Measurements from ENCODE around the gene IFNAR2.

Gene IFNAR2

GRCh38 chr21:33229784-33230544 lies at the start of gene IFNAR2:
Gene IFNAR2 (plus strand): TSS chr21:33229938. CDS start chr21:33241923, 11,985 bp downstream.
- DNase-seq (ENCODE audit: extremely low spot score): peak; percentile 97
- ChIA-PET CTCF (no interaction called here), POLR2A (interaction anchor here (1.5 to 2.5 kb wide), 2 partner anchors 95 to 250 kb away, joined by 3 to 13 read pairs; partner anchors contain the start of genes IFNAR1 and TMEM50B)
- TF ChIP-seq HDGF (IDR thresholded peaks at IDR 0.05; ENCODE audit: borderline replicate concordance) (no peak), L3MBTL2 (conservative IDR thresholded peaks at IDR 0.05) (peak; percentile 60)

GRCh38 chr21:33185852-33186251 lies 43.9 kb upstream of the IFNAR2 start:
- no peak for TF ChIP-seq FOXA1 (IDR thresholded peaks at IDR 0.05)
- no peak for TF ChIP-seq PKNOX1 (IDR thresholded peaks at IDR 0.05)
- no peak for TF ChIP-seq LEF1 (IDR thresholded peaks at IDR 0.05; ENCODE audit: borderline replicate concordance)
- no peak for TF ChIP-seq ZNF384 (IDR thresholded peaks at IDR 0.05)
- TF ChIP-seq NFRKB (IDR thresholded peaks at IDR 0.05): no peak
- no peak for TF ChIP-seq CTBP1 (IDR thresholded peaks at IDR 0.05; ENCODE audit: borderline replicate concordance)
- TF ChIP-seq FOXM1 (IDR thresholded peaks at IDR 0.05; ENCODE audit: borderline replicate concordance): no peak
- TF ChIP-seq HDGF (IDR thresholded peaks at IDR 0.05; ENCODE audit: borderline replicate concordance): no peak
- TF ChIP-seq SP1 (IDR thresholded peaks at IDR 0.05): no peak
- TF ChIP-seq ELF4 (IDR thresholded peaks at IDR 0.05): no peak
- TF ChIP-seq SUZ12 (IDR thresholded peaks at IDR 0.05): no peak
- TF ChIP-seq BHLHE40 (IDR thresholded peaks at IDR 0.05; ENCODE audit: borderline replicate concordance): no peak
- no peak for TF ChIP-seq TARDBP (IDR thresholded peaks at IDR 0.05)
- TF ChIP-seq ARNT (IDR thresholded peaks at IDR 0.05): no peak
- TF ChIP-seq FOXK2 (IDR thresholded peaks at IDR 0.05): no peak
- no peak for TF ChIP-seq L3MBTL2 (conservative IDR thresholded peaks at IDR 0.05)
- no peak for DNase-seq (ENCODE audit: extremely low spot score)
- ChIA-PET POLR2A (no interaction called here), CTCF (no interaction called here)

- no peak for DNase-seq (ENCODE audit: extremely low spot score)
- ChIA-PET POLR2A (no interaction called here), CTCF (interaction anchor here (0.7 to 0.9 kb wide), 2 partner anchors 10 to 19 kb away, joined by 3 read pairs; no protein-coding TSS in a partner anchor)
- TF ChIP-seq FOXM1 (IDR thresholded peaks at IDR 0.05; ENCODE audit: borderline replicate concordance): no peak
- TF ChIP-seq ZNF384 (IDR thresholded peaks at IDR 0.05): no peak
- no peak for TF ChIP-seq LEF1 (IDR thresholded peaks at IDR 0.05; ENCODE audit: borderline replicate concordance)
- no peak for TF ChIP-seq CTBP1 (IDR thresholded peaks at IDR 0.05; ENCODE audit: borderline replicate concordance)
These were observed 42.5 kb upstream of the IFNAR2 start for GRCh38 chr21:33187276-33187675.

- POLR2A ChIA-PET: interaction anchor here (0.7 kb wide), 1 partner anchor 164 kb away, joined by 3 read pairs; the partner anchor contains the start of gene OLIG2
- CTCF ChIA-PET: interaction anchor here (1.5 kb wide), 1 partner anchor 277 kb away, joined by 3 read pairs; no protein-coding TSS in a partner anchor
- TF ChIP-seq NFRKB (IDR thresholded peaks at IDR 0.05) (no peak), ELF4 (IDR thresholded peaks at IDR 0.05) (no peak), FOXM1 (IDR thresholded peaks at IDR 0.05; ENCODE audit: borderline replicate concordance) (no peak), SP1 (IDR thresholded peaks at IDR 0.05) (no peak), ARNT (IDR thresholded peaks at IDR 0.05) (no peak), SUZ12 (IDR thresholded peaks at IDR 0.05) (no peak), CTBP1 (IDR thresholded peaks at IDR 0.05; ENCODE audit: borderline replicate concordance) (no peak)
- DNase-seq (ENCODE audit: extremely low spot score): no peak
These were observed 40.5 kb upstream of the IFNAR2 start for GRCh38 chr21:33189237-33189636.

GRCh38 chr21:33189824-33190223 lies 39.9 kb upstream of the IFNAR2 start:
- no peak for DNase-seq (ENCODE audit: extremely low spot score)
- ChIA-PET CTCF (interaction anchor here (1.5 kb wide), 1 partner anchor 278 kb away, joined by 3 read pairs; no protein-coding TSS in a partner anchor), POLR2A (interaction anchor here (0.7 kb wide), 1 partner anchor 164 kb away, joined by 3 read pairs; the partner anchor contains the start of gene OLIG2)
- TF ChIP-seq CTBP1 (IDR thresholded peaks at IDR 0.05; ENCODE audit: borderline replicate concordance) (no peak), HDGF (IDR thresholded peaks at IDR 0.05; ENCODE audit: borderline replicate concordance) (no peak), NFRKB (IDR thresholded peaks at IDR 0.05) (no peak), SP1 (IDR thresholded peaks at IDR 0.05) (no peak), LEF1 (IDR thresholded peaks at IDR 0.05; ENCODE audit: borderline replicate concordance) (no peak), ELF4 (IDR thresholded peaks at IDR 0.05) (no peak), TARDBP (IDR thresholded peaks at IDR 0.05) (no peak), ZNF384 (IDR thresholded peaks at IDR 0.05) (no peak), SUZ12 (IDR thresholded peaks at IDR 0.05) (no peak)

- TF ChIP-seq LEF1 (IDR thresholded peaks at IDR 0.05; ENCODE audit: borderline replicate concordance) (no peak), PKNOX1 (IDR thresholded peaks at IDR 0.05) (peak; percentile 45)
- ChIA-PET POLR2A (no interaction called here), CTCF (interaction anchor here (0.6 to 1.9 kb wide), 18 partner anchors 10 to 364 kb away, joined by 3 to 9 read pairs (median 4); partner anchors contain the start of gene OLIG2)
- DNase-seq (ENCODE audit: extremely low spot score): peak; percentile 82
These were observed 32.8 kb upstream of the IFNAR2 start for GRCh38 chr21:33196941-33197374.

- ChIA-PET POLR2A (no interaction called here), CTCF (interaction anchor here (0.6 to 1.9 kb wide), 17 partner anchors 10 to 365 kb away, joined by 3 to 9 read pairs (median 4); partner anchors contain the start of gene OLIG2)
- TF ChIP-seq NFRKB (IDR thresholded peaks at IDR 0.05) (no peak), BHLHE40 (IDR thresholded peaks at IDR 0.05; ENCODE audit: borderline replicate concordance) (no peak), ARNT (IDR thresholded peaks at IDR 0.05) (no peak), SP1 (IDR thresholded peaks at IDR 0.05) (no peak), HDGF (IDR thresholded peaks at IDR 0.05; ENCODE audit: borderline replicate concordance) (no peak), ELF4 (IDR thresholded peaks at IDR 0.05) (no peak)
- DNase-seq (ENCODE audit: extremely low spot score): no peak
These were observed 32.2 kb upstream of the IFNAR2 start for GRCh38 chr21:33197496-33197895.
